H1 (cell line): ENCODE results near the gene PRR22. TPM values are rescaled to one million over a fixed set of nuclear protein-coding genes. Genes with fewer than 3 reads are reported as not detected.

ENCODE experiments used
- CTCF ChIA-PET: fragments of 300-600 bp; sonication (Branson Sonifier 250); formaldehyde crosslinking; loops from one replicate; lab custom pipeline; 2021; ENCODE audit not compliant: partially characterized antibody; lab: Charles Lee
- POLR2A ChIA-PET: fragments of 300-600 bp; sonication (Branson Sonifier 250); formaldehyde crosslinking; loops from one replicate; lab custom pipeline; 2021; ENCODE audit warnings: inconsistent platforms; ENCODE audit not compliant: partially characterized antibody; lab: Charles Lee
- DNase-seq, 2 experiments: peaks; one replicate each; pipeline versions ENCODE4 v3.0.0 to v3.0.0-alpha.2; 2010 to 2022; ENCODE audit warnings: low spot score in 2 of 2, low read depth in 1 of 2, mixed read lengths in 1 of 2
- FAIRE-seq: peaks from 2 replicates; lab custom pipeline; 2011; peaks lifted over from hg19 to GRCh38; lab: Jason Lieb, UNC
- H2AFZ ChIP-seq: 2 replicates; pipeline ENCODE4 v1.8.1; 2012; ENCODE audit warnings: low read length, inconsistent platforms
- H2AK5ac ChIP-seq: 2 replicates; pipeline ENCODE4 v1.6.1; 2013; ENCODE audit warnings: low read depth, low read length
- H2BK120ac ChIP-seq: replicated peaks from 2 replicates; pipeline ENCODE3; 2013; ENCODE audit warnings: low read depth, low read length, inconsistent platforms
- H2BK12ac ChIP-seq: 2 replicates; pipeline ENCODE4 v1.6.1; 2013; ENCODE audit warnings: low read depth, low read length
- H2BK15ac ChIP-seq: 2 replicates; pipeline ENCODE4 v1.6.1; 2013; ENCODE audit warnings: low read length
- H2BK20ac ChIP-seq: 2 replicates; pipeline ENCODE4 v1.6.1; 2013; ENCODE audit warnings: low read length
- H2BK5ac ChIP-seq: 2 replicates; pipeline ENCODE4 v1.6.1; 2013; ENCODE audit warnings: low read depth, low read length
- H3K14ac ChIP-seq: 2 replicates; pipeline ENCODE4 v1.6.1; 2013; ENCODE audit warnings: inconsistent platforms; ENCODE audit not compliant: insufficient read length
- H3K18ac ChIP-seq: 2 replicates; pipeline ENCODE4 v1.6.1; 2013; ENCODE audit warnings: low read length; ENCODE audit errors: extremely low read depth
- H3K23ac ChIP-seq: 2 replicates; pipeline ENCODE4 v1.6.1; 2013; ENCODE audit warnings: inconsistent platforms; ENCODE audit not compliant: insufficient read length
- H3K23me2 ChIP-seq: 2 replicates; pipeline ENCODE4 v1.6.1; 2013; ENCODE audit warnings: low read depth, low read length
- H3K27ac ChIP-seq: 2 replicates; pipeline ENCODE4 v1.6.1; 2011; ENCODE audit warnings: low read depth, low read length, inconsistent platforms
- H3K27me3 ChIP-seq, 4 experiments: replicated peaks in 1 of 4; 1 replicate in 1 of 4; 2 replicates in 3 of 4; pipeline versions ENCODE4 v1.6.1 to v1.8.1; 2011 to 2013; ENCODE audit warnings: low read length in 3 of 4, mild to moderate bottlenecking in 3 of 4, inconsistent platforms in 2 of 4, mixed read lengths in 2 of 4, moderate library complexity in 1 of 4; ENCODE audit not compliant: control insufficient read depth in 3 of 4, insufficient read depth in 3 of 4; ENCODE audit errors: extremely low read depth in 1 of 4
- H3K36me3 ChIP-seq, 4 experiments: 2 replicates each; pipeline versions ENCODE4 v1.6.1 to v1.8.1; 2011 to 2013; ENCODE audit warnings: mild to moderate bottlenecking in 4 of 4, low read length in 3 of 4, moderate library complexity in 2 of 4, control low read depth in 1 of 4, inconsistent platforms in 1 of 4; ENCODE audit not compliant: insufficient read depth in 4 of 4, control insufficient read depth in 2 of 4
- H3K4ac ChIP-seq: replicated peaks from 2 replicates; pipeline ENCODE3; 2013; ENCODE audit warnings: low read length, low read depth, mixed read lengths, inconsistent platforms; ENCODE audit not compliant: insufficient read length
- H3K4me1 ChIP-seq, 4 experiments: replicated peaks in 1 of 4; 1 replicate in 1 of 4; 2 replicates in 3 of 4; pipeline versions ENCODE4 v1.6.1 to v1.8.1; 2011 to 2013; ENCODE audit warnings: low read length in 3 of 4, inconsistent platforms in 2 of 4, mixed read lengths in 1 of 4; ENCODE audit not compliant: insufficient read depth in 4 of 4, control insufficient read depth in 3 of 4
- H3K4me2 ChIP-seq, 2 experiments: 2 replicates each; pipeline versions ENCODE4 v1.6.1 to v1.8.1; 2011 to 2013; ENCODE audit warnings: low read depth in 2 of 2, low read length in 2 of 2, control low read depth in 1 of 2, inconsistent platforms in 1 of 2, mild to moderate bottlenecking in 1 of 2; ENCODE audit not compliant: insufficient read depth in 1 of 2
- H3K4me3 ChIP-seq, 4 experiments: fragments of 200-600, 300-600 bp in 1 of 4; sonication (generic), shearing (Covaris generic), sonication (Bioruptor Twin) in 1 of 4; 2 replicates each; pipeline versions ENCODE4 v1.5.1 to v1.8.1; 2011 to 2016; ENCODE audit warnings: low read length in 4 of 4, low read depth in 3 of 4, control low read depth in 2 of 4, inconsistent platforms in 2 of 4, mild to moderate bottlenecking in 2 of 4, mixed read lengths in 1 of 4, moderate library complexity in 1 of 4; ENCODE audit not compliant: insufficient read depth in 2 of 4; ENCODE audit errors: extremely low read depth in 1 of 4
- H3K56ac ChIP-seq: replicated peaks from 2 replicates; pipeline ENCODE3; 2013; ENCODE audit warnings: low read depth, mild to moderate bottlenecking, mixed read lengths, low read length, inconsistent platforms; ENCODE audit not compliant: insufficient read length
- H3K79me1 ChIP-seq: 2 replicates; pipeline ENCODE4 v1.6.1; 2013; ENCODE audit warnings: low read depth, low read length, control low read depth
- H3K79me2 ChIP-seq, 2 experiments: 2 replicates each; pipeline versions ENCODE4 v1.6.1 to v1.8.1; 2012 to 2013; ENCODE audit warnings: low read length in 2 of 2, mild to moderate bottlenecking in 2 of 2, inconsistent platforms in 1 of 2; ENCODE audit not compliant: insufficient read depth in 2 of 2, control insufficient read depth in 1 of 2
- H3K9ac ChIP-seq, 4 experiments: replicated peaks in 1 of 4; 1 replicate in 1 of 4; 2 replicates in 3 of 4; pipeline versions ENCODE4 v1.6.1 to v1.8.1; 2011 to 2013; ENCODE audit warnings: low read depth in 3 of 4, low read length in 3 of 4, control low read depth in 2 of 4, mild to moderate bottlenecking in 2 of 4, moderate library complexity in 2 of 4, inconsistent platforms in 1 of 4; ENCODE audit errors: extremely low read depth in 1 of 4
- H3K9me3 ChIP-seq, 2 experiments: 2 replicates each; pipeline versions ENCODE4 v1.6.1 to v1.8.1; 2012 to 2013; ENCODE audit warnings: mild to moderate bottlenecking in 2 of 2, moderate library complexity in 2 of 2, control low read depth in 1 of 2, inconsistent platforms in 1 of 2, low read depth in 1 of 2, low read length in 1 of 2, mixed read lengths in 1 of 2; ENCODE audit not compliant: insufficient read depth in 2 of 2
- H4K20me1 ChIP-seq, 2 experiments: replicated peaks in 1 of 2; 2 replicates each; pipeline versions ENCODE3 to v1.8.1; 2011 to 2013; ENCODE audit warnings: inconsistent platforms in 2 of 2, low read length in 2 of 2, mild to moderate bottlenecking in 1 of 2; ENCODE audit not compliant: insufficient read depth in 2 of 2, control insufficient read depth in 1 of 2
- H4K5ac ChIP-seq: 2 replicates; pipeline ENCODE4 v1.6.1; 2013; ENCODE audit warnings: low read length, low read depth, mixed read lengths, inconsistent platforms; ENCODE audit not compliant: insufficient read length
- H4K8ac ChIP-seq: 2 replicates; pipeline ENCODE4 v1.8.0; 2013; ENCODE audit warnings: mild to moderate bottlenecking, moderate library complexity, low read length, inconsistent platforms; ENCODE audit not compliant: insufficient read depth; ENCODE audit errors: extremely low read depth
- H4K91ac ChIP-seq: replicated peaks from 2 replicates; pipeline ENCODE3; 2013; ENCODE audit warnings: low read length, mixed read lengths, inconsistent platforms; ENCODE audit not compliant: insufficient read length
- CEBPB ChIP-seq: IDR thresholded peaks from 2 replicates; pipeline ENCODE4 v1.6.1; 2012; ENCODE audit warnings: low read depth, low read length
- EZH2 ChIP-seq: fragments of 200-600 bp; sonication (generic); IDR thresholded peaks from 2 replicates; pipeline ENCODE4 v1.7.1; 2012; ENCODE audit warnings: low read depth, mild to moderate bottlenecking, moderate library complexity, low read length, inconsistent platforms; ENCODE audit not compliant: severe bottlenecking
- FOSL1 ChIP-seq: IDR thresholded peaks from 2 replicates; pipeline ENCODE4 v1.6.1; 2011; ENCODE audit warnings: mild to moderate bottlenecking, low read depth, low read length, moderate library complexity; ENCODE audit not compliant: insufficient read depth
- HDAC2 ChIP-seq, 2 experiments: fragments of 300-600 bp in 1 of 2; sonication (generic) in 1 of 2; IDR thresholded peaks; 2 replicates each; pipeline ENCODE4 v1.6.1; 2011 to 2012; ENCODE audit warnings: low read depth in 2 of 2, low read length in 2 of 2, mild to moderate bottlenecking in 2 of 2, moderate library complexity in 2 of 2, borderline replicate concordance in 1 of 2, inconsistent platforms in 1 of 2
- TCF12 ChIP-seq: IDR thresholded peaks from 2 replicates; pipeline ENCODE4 v1.6.1; 2011; ENCODE audit warnings: low read depth, mild to moderate bottlenecking, low read length
- WGBS, 2 experiments: shearing (Covaris generic) in 1 of 2; methylation state at CpG; one replicate each; pipeline versions ENCODE4 v1.1.6 to v1.1.7; 2013 to 2015; ENCODE audit warnings: low lambda C conversion rate in 2 of 2, mixed read lengths in 2 of 2, inconsistent platforms in 1 of 2, low coverage in 1 of 2, missing lambda C conversion rate in 1 of 2; ENCODE audit not compliant: insufficient replicate concordance in 2 of 2, insufficient coverage in 1 of 2, insufficient read length in 1 of 2; ENCODE audit errors: extremely low coverage in 1 of 2, missing lambda C conversion rate in 1 of 2; 5-methylcytosine and 5-hydroxymethylcytosine counted together
- polyA plus RNA-seq, 7 experiments: library from polyadenylated mRNA; depleted of rRNA in 3 of 7; stranded (reverse) in 5 of 7; unstranded in 2 of 7; fragments of >200 nt in 5 of 7; fragments of 200-250 nt in 2 of 7; gene quantifications; 1 replicate in 5 of 7; 2 replicates in 1 of 7; 4 replicates in 1 of 7; pipeline versions ENCODE4 v1.2.1 to v1.2.3, GENCODE V29; 2011 to 2013; ENCODE audit warnings: missing spikeins in 2 of 7, mixed read lengths in 2 of 7
- total RNA-seq: library from RNA; stranded (reverse); fragmentation: NEBNext Ultra II Directional; extraction: Animal tissue kit (Norgen Biotek cat#: 25700); gene quantifications from 2 replicates; pipeline ENCODE4 v1.2.1, GENCODE V29; 2021

The PRR22 gene
- total and polyA plus RNA-seq, 2 of the 8 experiments (the other 6 are each of a cell fraction or from before 2014, with no cell fraction given): 1.9 to 2.1 TPM

DNA sequence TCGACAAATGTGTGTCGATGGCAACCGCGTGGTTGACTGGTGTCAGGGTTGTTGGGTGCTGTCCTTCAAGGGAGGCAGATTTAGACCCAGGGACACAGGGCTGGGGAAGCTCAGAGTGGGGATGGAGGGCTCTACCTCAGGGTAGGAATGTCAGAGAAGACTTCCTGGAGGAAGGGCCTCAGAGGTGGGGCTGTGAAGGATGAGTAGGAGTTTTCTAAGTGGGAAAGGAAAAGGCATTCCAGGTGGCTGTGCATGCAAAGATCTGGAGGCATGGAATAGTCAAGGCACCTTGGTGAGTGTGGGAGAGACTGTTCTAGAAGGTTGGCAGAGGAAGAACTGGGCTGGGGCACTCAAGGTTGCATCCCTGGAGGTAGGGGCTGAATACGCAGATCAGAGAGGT, 22.4 kb upstream of the PRR22 start:
- no peak overlapping the region for H2BK120ac ChIP-seq
- no peak overlapping the region for H3K9ac ChIP-seq
- no peaks in the 10 kb centered on the region; a peak in 1 of 4 replicates for H3K79me2 ChIP-seq
- no peak overlapping the region for H2BK15ac ChIP-seq
- no peak overlapping the region for H3K4me3 ChIP-seq
- no peaks in the 10 kb centered on the region for H3K36me3 ChIP-seq
- no peak overlapping the region for H3K18ac ChIP-seq
- no peak overlapping the region for H3K23ac ChIP-seq
- FAIRE-seq (no peak), DNase-seq (no peak)
- H3K9me3 ChIP-seq: no peaks in the 10 kb centered on the region
- H3K56ac ChIP-seq: no peak overlapping the region
- peaks cover 2 to 16% (median 8%) of the 10 kb centered on the region in 4 experiments; a peak in 6 of 7 replicates for H3K27me3 ChIP-seq
- POLR2A ChIA-PET: interaction anchor here (0.6 to 2.2 kb wide), 4 partner anchors 20 to 97 kb away, joined by 3 to 10 read pairs (median 6); partner anchors contain the start of gene NDUFA11
- peaks cover 0 to 6% of the 10 kb centered on the region in 2 experiments for H4K20me1 ChIP-seq
- H2AFZ ChIP-seq: no peak overlapping the region
- no peak overlapping the region for H2AK5ac ChIP-seq
- H3K4ac ChIP-seq: no peak overlapping the region
- TF ChIP-seq CEBPB (no peak), TCF12 (no peak), EZH2 (no peak), FOSL1 (no peak), HDAC2 (IDR thresholded peaks at IDR 0.05; ENCODE audit: borderline replicate concordance in 1 of 2, low read depth in 2 of 2, low read length in 2 of 2) (no peak)
- 78% methylated on average over 5 of the region's 5 CpGs; no CpG with 5 or more reads in 1 of the 2 experiments for WGBS, 2 experiments
- CTCF ChIA-PET: interaction anchor here (0.7 to 4.5 kb wide), 14 partner anchors 12 to 216 kb away, joined by 3 to 32 read pairs (median 4); partner anchors contain the start of gene PRR22
- peaks cover 4% of the 10 kb centered on the region; the same call in 1 of the 2 replicates for H3K79me1 ChIP-seq
- no peak overlapping the region for H4K5ac ChIP-seq
- H4K8ac ChIP-seq: no peak overlapping the region
- no peak overlapping the region for H2BK20ac ChIP-seq
- H2BK12ac ChIP-seq: no peak overlapping the region
- H4K91ac ChIP-seq: no peak overlapping the region
- H3K27ac ChIP-seq: no peak overlapping the region
- H3K23me2 ChIP-seq: peaks cover 6% of the 10 kb centered on the region
- H2BK5ac ChIP-seq: no peak overlapping the region
- no peak overlapping the region for H3K4me2 ChIP-seq
- no peak overlapping the region for H3K14ac ChIP-seq
- H3K4me1 ChIP-seq: peaks cover 0 to 17% (median 10%) of the 10 kb centered on the region in 4 experiments; a peak in 5 of 7 replicates
